Thymus (tissue), 14 donors: ENCODE measurements around the gene PGM3. TPM values are rescaled to one million over a fixed set of nuclear protein-coding genes. Genes with fewer than 3 reads are reported as not detected.
A peak's percentile ranks its signal among the peaks of the same experiment; 100 is the strongest.

Experiments
- DNase-seq, 9 donors: peaks; one replicate each; pipeline ENCODE4 v3.0.0-alpha.2; 2013; ENCODE audit warnings: low spot score in 9 of 9, low read depth in 6 of 9, missing footprints in 1 of 9
- H3K27ac ChIP-seq, 2 donors: one replicate each; pipeline ENCODE4 v1.5.1; 2013; ENCODE audit warnings: control low read depth in 1 of 2, low read depth in 1 of 2, low read length in 1 of 2, mild to moderate bottlenecking in 1 of 2, moderate library complexity in 1 of 2
- H3K27me3 ChIP-seq, 2 donors: one replicate each; pipeline ENCODE4 v1.5.1; 2013; ENCODE audit warnings: low read length in 1 of 2; ENCODE audit not compliant: control insufficient read depth in 2 of 2, insufficient read depth in 1 of 2
- H3K36me3 ChIP-seq, 2 donors: one replicate each; pipeline ENCODE4 v1.5.1; 2013; ENCODE audit warnings: low read length in 1 of 2, mild to moderate bottlenecking in 1 of 2, moderate library complexity in 1 of 2; ENCODE audit not compliant: control insufficient read depth in 2 of 2, insufficient read depth in 2 of 2
- H3K4me1 ChIP-seq, 2 donors: one replicate each; pipeline ENCODE4 v1.5.1; 2013; ENCODE audit warnings: low read length in 2 of 2; ENCODE audit not compliant: control insufficient read depth in 2 of 2, insufficient read depth in 2 of 2
- H3K4me3 ChIP-seq, 2 donors: one replicate each; pipeline ENCODE4 v1.5.1; 2013; ENCODE audit warnings: low read length in 2 of 2, control low read depth in 1 of 2, mild to moderate bottlenecking in 1 of 2
- H3K9me3 ChIP-seq, 2 donors: one replicate each; pipeline ENCODE4 v1.5.1; 2013; ENCODE audit warnings: low read length in 1 of 2, mild to moderate bottlenecking in 1 of 2; ENCODE audit not compliant: control insufficient read depth in 2 of 2, insufficient read depth in 1 of 2
- WGBS: extraction: QIAGEN DNeasy Blood & Tissue Kit; methylation state at CpG from one replicate; pipeline ENCODE4 v1.1.7; 2013; 5-methylcytosine and 5-hydroxymethylcytosine counted together
- long read RNA-seq, 10 donors: transcript quantifications; one replicate each; lab custom pipeline, GENCODE V29; 2026
- polyA plus RNA-seq: library from polyadenylated mRNA; stranded (reverse); fragments of 200-250 nt; gene quantifications from one replicate; pipeline ENCODE4 v1.2.3, GENCODE V29; 2013
- total RNA-seq: library from RNA; stranded (reverse); fragments of 120-200 nt; gene quantifications from one replicate; pipeline ENCODE4 v1.2.4, GENCODE V29; 2013
- donor health status: healthy.

Gene PGM3
- 13.6 TPM for total RNA-seq
- 10.5 TPM for polyA plus RNA-seq
- long read RNA-seq, donor 1, full-length matches to known transcripts = 2 of 2 reads
- long read RNA-seq, donor 1, partial matches to known transcripts = 0 of 2 reads
- long read RNA-seq, donor 1, other reads (novel, unspliced or antisense) = 0 of 2 reads
- long read RNA-seq, donor 2 = 0 reads
- long read RNA-seq, donor 3, full-length matches to known transcripts = 4 of 4 reads
- long read RNA-seq, donor 3, partial matches to known transcripts = 0 of 4 reads
- long read RNA-seq, donor 3, other reads (novel, unspliced or antisense) = 0 of 4 reads
- long read RNA-seq, donor 4, full-length matches to known transcripts = 1 of 1 reads
- long read RNA-seq, donor 4, partial matches to known transcripts = 0 of 1 reads
- long read RNA-seq, donor 4, other reads (novel, unspliced or antisense) = 0 of 1 reads
- long read RNA-seq, donor 5, full-length matches to known transcripts = 6 of 6 reads
- long read RNA-seq, donor 5, partial matches to known transcripts = 0 of 6 reads
- long read RNA-seq, donor 5, other reads (novel, unspliced or antisense) = 0 of 6 reads
- long read RNA-seq, donor 6 = 0 reads
- long read RNA-seq, donor 7, full-length matches to known transcripts = 5 of 5 reads
- long read RNA-seq, donor 7, partial matches to known transcripts = 0 of 5 reads
- long read RNA-seq, donor 7, other reads (novel, unspliced or antisense) = 0 of 5 reads
- long read RNA-seq, donor 8 = 0 reads
- long read RNA-seq, donor 9, full-length matches to known transcripts = 4 of 4 reads
- long read RNA-seq, donor 9, partial matches to known transcripts = 0 of 4 reads
- long read RNA-seq, donor 9, other reads (novel, unspliced or antisense) = 0 of 4 reads
- long read RNA-seq, donor 10, full-length matches to known transcripts = 4 of 4 reads
- long read RNA-seq, donor 10, partial matches to known transcripts = 0 of 4 reads
- long read RNA-seq, donor 10, other reads (novel, unspliced or antisense) = 0 of 4 reads

GRCh38 chr6:83192871-83193746, at the start of gene PGM3, which contains the start of gene RWDD2A:
Gene PGM3 (minus strand): TSS chr6:83193265. CDS start chr6:83191012, 2,253 bp downstream.
Gene RWDD2A (plus strand): TSS chr6:83193357. CDS start chr6:83194452, 1,095 bp downstream.
- peaks cover 0 to 4% of the 10 kb centered on the region in 2 donors for H3K27me3 ChIP-seq
- WGBS = under 1% methylated on average over 88 of the region's 88 CpGs
- peaks cover 3% of the 10 kb centered on the region in 2 donors for H3K36me3 ChIP-seq
- no peaks in the 10 kb centered on the region for H3K9me3 ChIP-seq
- H3K4me1 ChIP-seq = peaks cover 10 to 11% of the 10 kb centered on the region in 2 donors
- peak within 1 kb of the TSS; percentile 65 to 77 for H3K27ac ChIP-seq
- peak within 1 kb of the TSS; percentile 73 to 77 for H3K4me3 ChIP-seq
- peak; percentile 65 to 93 (median 85) for DNase-seq

- Histone ChIP-seq H3K27me3 (no peaks in the 10 kb centered on the region), H3K4me1 (no peaks in the 10 kb centered on the region), H3K4me3 (no peak overlapping the region), H3K9me3 (no peaks in the 10 kb centered on the region), H3K36me3 (no peaks in the 10 kb centered on the region), H3K27ac (no peak overlapping the region)
- no peak for DNase-seq
- 84% methylated on average over 1 of the region's 1 CpG for WGBS
Observed at GRCh38 chr6:83231146-83231545, 38.1 kb upstream of the PGM3 start.

DNA sequence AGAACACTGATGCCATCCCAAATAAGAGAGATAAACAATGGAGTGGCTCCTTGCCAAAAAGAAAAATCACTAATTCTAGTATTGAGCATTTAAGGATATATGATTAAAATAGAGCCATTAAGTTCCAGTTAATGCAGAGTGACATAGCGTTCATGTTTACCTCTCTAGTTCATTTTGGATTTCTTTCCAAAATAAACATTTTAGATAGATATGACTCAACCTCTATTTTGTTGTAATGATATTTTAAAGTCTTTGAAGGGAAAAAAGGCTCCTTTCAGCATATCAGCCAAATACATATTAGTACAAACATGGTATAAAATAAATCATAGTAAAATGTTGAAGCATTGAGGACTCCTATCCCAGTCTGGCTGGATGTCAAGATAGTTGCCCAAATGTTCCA, 33.5 kb upstream of the PGM3 start:
- no peak for DNase-seq
- H3K27ac ChIP-seq = no peak overlapping the region
- no peaks in the 10 kb centered on the region for H3K9me3 ChIP-seq
- H3K36me3 ChIP-seq = no peaks in the 10 kb centered on the region
- 91% methylated on average over 1 of the region's 1 CpG for WGBS
- no peak overlapping the region for H3K4me3 ChIP-seq
- H3K27me3 ChIP-seq = no peaks in the 10 kb centered on the region
- no peaks in the 10 kb centered on the region for H3K4me1 ChIP-seq

DNA sequence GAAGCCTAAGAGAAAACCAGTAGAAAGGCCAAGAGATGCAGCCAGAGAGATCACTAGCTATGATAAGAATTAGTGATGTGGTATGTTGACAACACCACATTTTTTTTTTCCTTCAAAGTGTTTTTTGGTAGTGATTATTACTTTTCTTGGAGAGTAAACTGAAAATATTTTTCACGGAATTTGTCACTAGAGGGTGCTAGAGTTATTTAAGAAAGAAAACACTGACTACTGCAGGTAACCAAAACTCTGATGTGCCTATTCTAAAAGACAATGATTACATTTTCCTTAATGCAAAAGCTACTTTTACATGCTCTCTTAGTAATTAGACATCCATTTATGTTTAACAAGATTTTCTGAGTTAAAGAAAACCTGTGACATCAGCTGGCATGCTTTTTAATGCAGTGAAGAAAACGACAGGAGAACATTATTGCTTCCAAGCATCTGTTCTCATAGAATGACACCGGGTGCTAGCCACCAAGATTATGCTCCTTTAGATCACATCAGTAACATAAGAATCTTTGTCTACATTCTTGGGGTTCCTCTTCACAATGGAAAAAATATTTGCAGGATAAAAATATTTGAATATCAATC, 28.9 kb upstream of the PGM3 start:
- H3K4me1 ChIP-seq = no peaks in the 10 kb centered on the region
- H3K4me3 ChIP-seq = no peak overlapping the region
- WGBS = 31% methylated on average over 3 of the region's 3 CpGs
- no peaks in the 10 kb centered on the region for H3K36me3 ChIP-seq
- H3K27me3 ChIP-seq = no peaks in the 10 kb centered on the region
- H3K9me3 ChIP-seq = no peaks in the 10 kb centered on the region
- DNase-seq = peak in 6 of 9 donors; percentile 3 to 57 (median 8)
- H3K27ac ChIP-seq = no peak overlapping the region

DNA sequence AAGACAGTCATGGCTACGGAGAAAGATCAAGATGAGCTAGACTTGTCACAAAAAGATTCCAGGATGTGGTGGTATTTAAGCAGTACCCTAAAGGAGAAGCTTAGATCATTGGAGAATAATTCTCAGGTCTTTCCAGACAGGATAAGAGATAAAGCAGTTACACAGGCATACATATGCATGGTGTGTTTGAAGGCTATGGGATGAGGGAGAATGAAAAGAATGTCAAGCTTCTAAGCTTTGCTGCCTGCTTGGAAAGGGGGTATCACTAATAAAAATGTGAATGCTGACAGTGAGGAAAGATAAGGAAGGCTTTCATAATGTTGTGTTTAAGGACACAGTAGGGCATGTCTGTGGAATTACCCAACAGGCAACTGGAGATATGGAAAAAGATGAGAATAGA, 28.2 kb upstream of the PGM3 start:
- no peaks in the 10 kb centered on the region for H3K36me3 ChIP-seq
- H3K4me3 ChIP-seq = no peak overlapping the region
- H3K27me3 ChIP-seq = no peaks in the 10 kb centered on the region
- 98% methylated on average over 1 of the region's 1 CpG for WGBS
- no peak overlapping the region for H3K27ac ChIP-seq
- DNase-seq = no peak
- no peaks in the 10 kb centered on the region for H3K4me1 ChIP-seq
- H3K9me3 ChIP-seq = no peaks in the 10 kb centered on the region

DNA sequence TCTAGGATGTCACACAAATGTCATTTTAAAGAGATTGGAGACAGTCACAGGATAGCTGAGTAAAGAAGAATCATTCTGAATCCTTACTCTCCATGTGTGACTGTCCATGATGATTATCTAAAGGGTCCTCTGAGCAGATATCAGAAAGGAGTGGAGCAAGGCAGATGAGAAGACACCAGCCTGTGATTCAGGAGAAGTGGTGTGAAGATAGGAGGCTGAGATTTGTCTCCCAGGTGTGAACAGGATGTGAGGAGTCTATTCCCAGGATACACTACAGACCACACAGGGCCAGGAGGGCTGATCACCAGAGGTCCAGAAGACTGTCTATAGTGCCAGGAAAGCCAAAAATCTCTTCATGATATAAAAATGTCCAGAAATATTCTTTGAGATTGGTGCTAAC, 27.1 kb upstream of the PGM3 start:
- H3K27ac ChIP-seq = no peak overlapping the region
- no peak overlapping the region for H3K4me3 ChIP-seq
- no peaks in the 10 kb centered on the region for H3K9me3 ChIP-seq
- no peaks in the 10 kb centered on the region for H3K4me1 ChIP-seq
- H3K36me3 ChIP-seq = no peaks in the 10 kb centered on the region
- no peaks in the 10 kb centered on the region for H3K27me3 ChIP-seq
- no peak for DNase-seq

DNA sequence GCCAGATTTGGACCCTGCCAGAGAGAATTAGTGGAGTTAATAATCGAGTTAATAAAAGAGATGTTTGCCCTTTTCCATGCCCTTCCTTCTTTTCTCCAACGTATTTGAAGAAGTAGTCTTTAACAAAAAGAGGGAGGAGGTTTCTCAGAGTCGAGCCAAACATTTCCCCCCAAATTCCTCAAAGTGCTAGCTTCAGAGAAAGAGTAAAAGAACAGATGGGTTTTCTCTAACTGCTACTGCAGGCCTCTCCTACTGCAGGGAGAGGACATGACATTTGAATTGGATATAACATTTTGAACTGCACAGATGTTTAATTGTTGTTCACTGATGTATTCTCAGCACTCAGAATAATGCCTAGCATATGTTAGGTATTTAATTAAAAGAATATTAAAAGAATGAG, 25.6 kb upstream of the PGM3 start:
- WGBS = 82% methylated on average over 3 of the region's 3 CpGs

GRCh38 chr6:83216806-83217205, 23.7 kb upstream of the PGM3 start:
- Histone ChIP-seq H3K9me3 (no peaks in the 10 kb centered on the region), H3K4me3 (no peak overlapping the region), H3K4me1 (no peaks in the 10 kb centered on the region), H3K27me3 (no peaks in the 10 kb centered on the region), H3K36me3 (no peaks in the 10 kb centered on the region), H3K27ac (no peak overlapping the region)
- DNase-seq = no peak

More for the DNA sequence above, 25.6 kb upstream of the PGM3 start:
- H3K9me3 ChIP-seq = no peaks in the 10 kb centered on the region
- H3K36me3 ChIP-seq = no peaks in the 10 kb centered on the region
- H3K27me3 ChIP-seq = no peaks in the 10 kb centered on the region
- no peaks in the 10 kb centered on the region for H3K4me1 ChIP-seq
- H3K4me3 ChIP-seq = no peak overlapping the region
- no peak for DNase-seq
- H3K27ac ChIP-seq = no peak overlapping the region
